ENCODE results near the gene CTDSPL2. TPM values are rescaled to one million over a fixed set of nuclear protein-coding genes. Genes with fewer than 3 reads are reported as not detected.
A peak's percentile ranks its signal among the peaks of the same experiment; 100 is the strongest.

Gene CTDSPL2
- total RNA-seq, 4 donors from 2014 or later = 18.3 to 26.1 (median 24.5) TPM

DNA sequence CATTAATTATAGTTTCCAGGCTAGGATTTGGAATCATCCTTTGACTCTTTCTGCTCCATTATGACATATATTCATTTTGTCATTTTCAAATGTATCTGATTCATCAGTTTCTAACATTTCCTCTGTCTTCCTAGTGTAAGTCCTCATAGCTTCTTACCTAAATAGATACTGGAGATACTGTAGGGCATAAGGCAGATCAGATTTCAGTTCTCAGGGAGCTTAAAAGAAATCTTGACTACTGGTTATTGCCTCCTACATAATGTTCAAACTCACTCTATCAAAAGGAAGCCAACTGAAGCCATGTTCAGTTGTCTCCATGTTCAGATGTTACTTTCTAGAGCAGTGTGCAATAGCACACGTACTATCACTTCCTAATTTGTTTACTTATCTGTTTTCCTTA is 29.6 kb upstream of the CTDSPL2 start:
- intact Hi-C loops (cut with DNase I; ENCODE audit: low total_unique reads) (no loop called here), in situ Hi-C loops (cut with MboI; ENCODE audit: low sequenced_read_pairs in 4 of 4) (no loop called here)
- H3K9me3 ChIP-seq = no peaks in the 10 kb centered on the region
- TF ChIP-seq POLR2A (IDR thresholded peaks at IDR 0.05) = no peak
- TF ChIP-seq, protein P1, sequence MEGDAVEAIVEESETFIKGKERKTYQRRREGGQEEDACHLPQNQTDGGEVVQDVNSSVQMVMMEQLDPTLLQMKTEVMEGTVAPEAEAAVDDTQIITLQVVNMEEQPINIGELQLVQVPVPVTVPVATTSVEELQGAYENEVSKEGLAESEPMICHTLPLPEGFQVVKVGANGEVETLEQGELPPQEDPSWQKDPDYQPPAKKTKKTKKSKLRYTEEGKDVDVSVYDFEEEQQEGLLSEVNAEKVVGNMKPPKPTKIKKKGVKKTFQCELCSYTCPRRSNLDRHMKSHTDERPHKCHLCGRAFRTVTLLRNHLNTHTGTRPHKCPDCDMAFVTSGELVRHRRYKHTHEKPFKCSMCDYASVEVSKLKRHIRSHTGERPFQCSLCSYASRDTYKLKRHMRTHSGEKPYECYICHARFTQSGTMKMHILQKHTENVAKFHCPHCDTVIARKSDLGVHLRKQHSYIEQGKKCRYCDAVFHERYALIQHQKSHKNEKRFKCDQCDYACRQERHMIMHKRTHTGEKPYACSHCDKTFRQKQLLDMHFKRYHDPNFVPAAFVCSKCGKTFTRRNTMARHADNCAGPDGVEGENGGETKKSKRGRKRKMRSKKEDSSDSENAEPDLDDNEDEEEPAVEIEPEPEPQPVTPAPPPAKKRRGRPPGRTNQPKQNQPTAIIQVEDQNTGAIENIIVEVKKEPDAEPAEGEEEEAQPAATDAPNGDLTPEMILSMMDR (IDR thresholded peaks at IDR 0.05 in 4 of 5, conservative IDR thresholded peaks at IDR 0.05 in 1 of 5) = no peak
- H3K27ac ChIP-seq = no peak overlapping the region
- no peak overlapping the region for H3K4me3 ChIP-seq
- peaks cover 0 to 2% of the 10 kb centered on the region in 2 donors for H3K4me1 ChIP-seq
- H3K36me3 ChIP-seq = no peaks in the 10 kb centered on the region
- no peaks in the 10 kb centered on the region for H3K27me3 ChIP-seq
- no peak for ATAC-seq
- no peak for DNase-seq

DNA sequence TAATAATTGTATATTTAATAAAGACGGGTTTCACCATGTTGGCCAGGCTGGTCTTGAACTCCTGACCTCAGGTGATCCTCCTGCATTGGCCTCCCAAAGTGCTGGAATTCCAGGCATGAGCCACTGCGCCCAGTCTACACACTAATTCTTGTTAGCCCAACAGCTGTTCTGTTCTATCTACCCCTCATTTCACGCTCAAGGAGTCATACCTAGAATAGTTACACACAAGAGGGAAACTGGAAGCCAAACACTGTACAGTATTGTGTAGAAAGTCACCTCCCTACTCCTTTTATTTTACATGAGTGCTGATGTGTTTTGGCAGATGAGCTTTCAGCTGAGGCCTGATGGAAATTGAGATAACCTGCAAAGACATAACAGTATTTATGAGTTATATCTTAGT is 13.4 kb upstream of the CTDSPL2 start:
- H3K4me3 ChIP-seq = no peak overlapping the region
- intact Hi-C loops (cut with DNase I; ENCODE audit: low total_unique reads) (no loop called here), in situ Hi-C loops (cut with MboI; ENCODE audit: low sequenced_read_pairs in 4 of 4) (no loop called here)
- no peaks in the 10 kb centered on the region for H3K9me3 ChIP-seq
- no peak for TF ChIP-seq POLR2A (IDR thresholded peaks at IDR 0.05)
- TF ChIP-seq, protein P1 (IDR thresholded peaks at IDR 0.05 in 4 of 5, conservative IDR thresholded peaks at IDR 0.05 in 1 of 5) = no peak
- DNase-seq (no peak), ATAC-seq (no peak)
- no peaks in the 10 kb centered on the region for H3K4me1 ChIP-seq
- H3K36me3 ChIP-seq = no peaks in the 10 kb centered on the region
- no peak overlapping the region for H3K27ac ChIP-seq
- H3K27me3 ChIP-seq = no peaks in the 10 kb centered on the region

DNA sequence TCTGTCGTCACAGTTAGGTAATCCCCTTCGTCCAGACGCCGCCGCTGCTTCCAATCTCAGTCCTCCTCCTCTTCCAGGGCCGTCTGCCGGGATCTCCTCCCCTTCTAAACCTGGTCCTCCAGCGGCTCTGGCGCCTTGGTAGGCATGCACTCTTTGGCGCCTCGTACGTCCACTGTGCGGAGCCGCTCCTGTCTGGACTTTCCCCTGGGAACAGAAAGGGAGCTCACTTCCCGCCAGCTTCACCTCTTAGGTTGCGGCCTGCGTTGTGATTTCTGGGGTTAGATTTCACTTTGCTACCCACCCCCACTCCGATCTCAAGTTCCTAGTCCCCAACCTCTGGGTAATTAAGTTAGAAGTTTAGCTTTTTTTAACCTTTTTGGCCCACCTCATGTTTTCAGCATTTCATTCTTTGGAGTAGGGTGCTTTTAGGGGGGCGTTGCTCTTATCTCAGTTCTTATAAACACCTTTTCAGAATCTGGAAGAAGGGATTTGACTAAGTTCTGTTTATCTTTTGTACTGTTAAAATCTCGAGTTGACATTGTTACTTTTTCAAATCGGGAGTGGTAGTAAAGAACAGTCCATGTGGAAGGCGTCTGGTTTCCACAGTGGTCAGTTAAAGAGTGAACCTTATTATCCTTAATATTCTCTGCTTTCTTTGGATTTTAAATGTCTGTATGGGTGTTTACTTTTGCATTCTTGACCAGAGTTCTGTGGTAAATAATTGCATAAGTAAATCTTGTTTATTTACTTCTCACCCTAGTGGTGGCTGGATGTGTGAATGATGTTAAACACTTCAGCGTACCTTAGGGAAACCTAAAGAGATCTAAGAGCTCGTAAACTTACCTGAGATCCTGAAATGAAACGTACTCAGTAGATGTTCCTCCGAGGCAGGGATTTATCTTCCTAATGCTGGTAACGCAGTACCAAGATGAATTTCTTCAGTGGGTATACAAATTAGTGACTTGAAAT is 611 bp downstream of the CTDSPL2 start:
- DNase-seq (no peak), ATAC-seq (peak; percentile 17 to 31)
- Histone ChIP-seq H3K4me1 (peaks cover 19 to 28% of the 10 kb centered on the region in 2 donors), H3K36me3 (no peaks in the 10 kb centered on the region), H3K4me3 (peak overlapping the region; percentile 91 to 96 (median 94)), H3K27me3 (no peaks in the 10 kb centered on the region), H3K9me3 (no peaks in the 10 kb centered on the region), H3K27ac (peak overlapping the region; percentile 93 to 99 (median 94))
- in situ Hi-C loops (cut with MboI; ENCODE audit: low sequenced_read_pairs in 4 of 4) = loop anchor here in 1 of 4 donors (10.0 kb wide), 1 partner anchor 107 kb away; the partner anchor contains the start of gene EIF3J
- no peak for TF ChIP-seq POLR2A (IDR thresholded peaks at IDR 0.05)
- TF ChIP-seq, protein P1 (IDR thresholded peaks at IDR 0.05 in 4 of 5, conservative IDR thresholded peaks at IDR 0.05 in 1 of 5) = no peak
- intact Hi-C loops (cut with DNase I; ENCODE audit: low total_unique reads) = loop anchor here (1.0 to 5.0 kb wide), 4 partner anchors 73 to 284 kb away; partner anchors contain the start of genes B2M, EIF3J, GOLM2 and PATL2

- H3K4me3 ChIP-seq = no peak overlapping the region
- H3K36me3 ChIP-seq = no peaks in the 10 kb centered on the region
- DNase-seq (no peak), ATAC-seq (no peak)
- intact Hi-C loops (cut with DNase I; ENCODE audit: low total_unique reads) (no loop called here), in situ Hi-C loops (cut with MboI; ENCODE audit: low sequenced_read_pairs in 4 of 4) (no loop called here)
- no peak overlapping the region for H3K27ac ChIP-seq
- H3K4me1 ChIP-seq = peaks cover 16 to 17% of the 10 kb centered on the region in 2 donors
- TF ChIP-seq, protein P1 (IDR thresholded peaks at IDR 0.05 in 4 of 5, conservative IDR thresholded peaks at IDR 0.05 in 1 of 5) = no peak
- TF ChIP-seq POLR2A (IDR thresholded peaks at IDR 0.05) = no peak
- H3K27me3 ChIP-seq = no peaks in the 10 kb centered on the region
- H3K9me3 ChIP-seq = no peaks in the 10 kb centered on the region
Observed at GRCh38 chr15:44435893-44436667, 8.7 kb downstream of the CTDSPL2 start.
